Stimulated activated CD4-positive, alpha-beta T cell treated with anti-CD3 and anti-CD28 coated beads, Interleukin-12 subunit alpha, Interleukin-12 subunit beta, amount 100 ng/mL, for 24 hours (primary cell): ENCODE measurements around the gene GCSAM.

Experiments
- DNase-seq, 2 experiments: peaks; one replicate each; pipeline ENCODE4 v3.0.0-alpha.2; 2020; ENCODE audit warnings: low read depth in 2 of 2

GCSAM gene, protein sequence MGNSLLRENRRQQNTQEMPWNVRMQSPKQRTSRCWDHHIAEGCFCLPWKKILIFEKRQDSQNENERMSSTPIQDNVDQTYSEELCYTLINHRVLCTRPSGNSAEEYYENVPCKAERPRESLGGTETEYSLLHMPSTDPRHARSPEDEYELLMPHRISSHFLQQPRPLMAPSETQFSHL

GRCh38 chr3:112132975-112133448 lies at the start of gene GCSAM:
Gene GCSAM, minus strand, starts transcription at chr3:112133248. Its CDS starts 128 bp downstream, at chr3:112133120.
- peak; percentile 37 to 42 for DNase-seq

DNA sequence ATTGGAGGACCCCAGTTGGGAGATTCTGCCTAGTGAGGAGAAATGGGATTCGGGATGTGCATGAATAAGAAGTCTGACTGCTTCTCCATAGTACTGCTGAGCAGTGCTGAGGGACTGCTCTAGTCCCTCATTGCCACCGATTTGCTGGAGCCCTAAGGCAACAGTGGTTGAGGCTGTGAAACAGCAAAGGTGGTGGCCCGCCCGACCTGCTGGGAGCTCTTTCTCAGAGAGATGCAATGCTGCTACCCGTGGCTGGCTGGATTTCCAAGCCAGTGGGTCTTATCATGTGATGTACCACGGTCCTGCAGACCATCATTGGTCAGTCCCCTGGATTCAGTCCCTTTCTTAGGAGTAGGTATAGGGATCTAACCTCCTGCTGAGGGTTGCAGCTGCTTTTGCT lies 42.6 kb upstream of the GCSAM start:
- no peak for DNase-seq

DNA sequence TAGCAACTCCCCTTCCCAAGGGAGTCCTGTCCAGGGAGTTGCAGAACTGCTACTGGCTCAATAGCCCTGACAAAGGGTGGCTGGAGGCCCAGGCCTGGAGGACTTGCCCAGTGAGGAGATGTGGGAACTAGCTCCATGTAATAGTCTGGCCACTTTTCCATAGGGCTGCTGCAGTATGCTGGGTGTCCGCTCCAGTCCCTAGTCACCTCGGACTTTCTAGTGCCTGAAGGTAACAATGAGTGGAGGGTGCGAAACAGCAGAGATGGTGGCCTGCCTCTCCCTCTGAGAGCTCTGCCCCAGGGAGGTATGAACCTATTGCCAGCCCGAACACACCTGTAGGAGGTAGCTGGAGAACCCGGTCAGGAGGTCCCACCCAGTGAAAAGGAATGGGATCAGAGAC lies 42.0 kb upstream of the GCSAM start:
- DNase-seq, result no peak

- no peak for DNase-seq
Measured at GRCh38 chr3:112171144-112171543, 38.1 kb upstream of the GCSAM start.

DNA sequence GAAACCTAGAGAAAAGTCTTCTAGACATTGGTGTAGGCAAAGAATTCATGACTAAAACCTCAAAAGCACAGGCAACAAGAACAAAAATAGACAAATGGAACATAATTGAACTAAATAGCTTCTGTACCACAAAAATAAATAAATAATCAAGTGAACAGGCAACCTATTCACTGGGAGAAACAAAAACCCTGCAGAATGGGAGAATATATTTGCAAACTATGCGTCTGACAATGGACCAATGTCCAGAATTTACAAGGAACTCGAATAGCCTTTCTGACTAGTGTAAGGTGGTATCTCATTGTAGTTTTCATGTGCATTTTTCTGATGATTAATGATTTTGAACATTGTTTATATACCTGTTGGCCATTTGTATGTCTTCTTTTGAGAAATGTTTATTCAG lies 37.0 kb upstream of the GCSAM start:
- no peak for DNase-seq

GRCh38 chr3:112167758-112168157 lies 34.7 kb upstream of the GCSAM start:
- no peak for DNase-seq

DNA sequence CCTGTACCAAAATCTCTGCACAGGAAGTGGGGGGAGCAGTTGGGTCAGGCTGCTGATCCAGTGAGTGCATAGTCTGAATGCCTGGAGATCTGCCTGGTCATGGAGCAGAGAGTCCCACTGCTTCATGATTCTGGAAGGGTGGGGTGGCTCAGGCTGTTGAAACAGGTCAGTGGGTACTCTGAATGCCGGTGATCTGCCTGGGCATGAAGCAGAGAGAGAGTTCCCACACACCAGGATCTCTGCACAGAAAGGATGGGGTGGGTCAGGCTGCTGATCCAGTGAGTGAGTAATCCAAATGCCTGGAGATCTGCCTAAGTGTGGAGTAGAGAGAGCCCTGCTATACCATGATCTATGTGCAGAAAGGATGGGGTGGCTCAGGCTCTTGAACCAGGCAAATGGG lies 16.1 kb upstream of the GCSAM start:
- no peak for DNase-seq

DNA sequence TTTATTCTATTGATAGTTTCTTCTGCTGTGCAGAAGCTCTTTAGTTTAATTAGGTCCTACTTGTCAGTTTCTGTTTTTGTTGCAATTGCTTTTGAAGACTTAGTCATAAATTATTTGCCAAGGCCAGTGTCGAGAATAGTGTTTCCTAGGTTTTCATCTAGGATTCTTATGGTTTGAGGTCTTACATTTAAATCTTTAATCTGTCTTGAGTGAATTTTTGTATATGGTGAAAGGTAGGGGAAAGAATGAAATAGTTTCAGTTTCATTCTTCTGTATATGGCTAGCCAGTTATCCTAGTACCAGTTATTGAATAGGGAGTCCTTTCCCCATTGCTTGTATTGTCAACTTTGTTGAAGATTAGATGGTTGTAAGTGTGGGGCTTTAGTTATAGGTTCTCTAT lies 10.6 kb upstream of the GCSAM start:
- DNase-seq, result no peak

- no peak for DNase-seq
Measured at GRCh38 chr3:112143251-112143650, 10.2 kb upstream of the GCSAM start.

- DNase-seq, result no peak
Measured at GRCh38 chr3:112141293-112141692, 8.2 kb upstream of the GCSAM start.

DNA sequence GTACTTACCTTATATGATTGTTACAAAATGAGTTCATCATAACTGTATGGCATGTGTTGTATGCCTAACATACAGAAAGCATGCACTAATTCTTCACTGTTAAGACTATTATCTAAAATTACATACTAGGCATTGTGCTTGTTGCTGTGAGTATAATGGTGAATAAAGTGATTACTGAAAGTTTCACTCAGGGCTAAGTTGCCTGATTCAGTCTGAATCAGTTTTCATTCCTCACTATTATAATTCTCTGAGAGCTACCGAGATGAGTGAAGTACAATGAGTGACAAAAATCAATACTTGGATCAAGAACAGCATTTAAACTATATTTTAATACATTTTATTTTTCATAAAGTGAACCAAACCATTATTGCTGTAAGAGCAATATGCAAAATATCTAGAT lies 7.5 kb upstream of the GCSAM start:
- DNase-seq, result no peak

- DNase-seq, result no peak
Measured at GRCh38 chr3:112138219-112138969, 5.3 kb upstream of the GCSAM start.

- DNase-seq, result no peak
Measured at GRCh38 chr3:112137781-112138180, 4.7 kb upstream of the GCSAM start.

GRCh38 chr3:112136959-112137693 lies 4.1 kb upstream of the GCSAM start:
- peak in 1 of 2 experiments; percentile 8 for DNase-seq

- DNase-seq, result no peak
Measured at GRCh38 chr3:112136046-112136445, 3.0 kb upstream of the GCSAM start.

- DNase-seq, result no peak
Measured at GRCh38 chr3:112134335-112135124, 1.5 kb upstream of the GCSAM start.

DNA sequence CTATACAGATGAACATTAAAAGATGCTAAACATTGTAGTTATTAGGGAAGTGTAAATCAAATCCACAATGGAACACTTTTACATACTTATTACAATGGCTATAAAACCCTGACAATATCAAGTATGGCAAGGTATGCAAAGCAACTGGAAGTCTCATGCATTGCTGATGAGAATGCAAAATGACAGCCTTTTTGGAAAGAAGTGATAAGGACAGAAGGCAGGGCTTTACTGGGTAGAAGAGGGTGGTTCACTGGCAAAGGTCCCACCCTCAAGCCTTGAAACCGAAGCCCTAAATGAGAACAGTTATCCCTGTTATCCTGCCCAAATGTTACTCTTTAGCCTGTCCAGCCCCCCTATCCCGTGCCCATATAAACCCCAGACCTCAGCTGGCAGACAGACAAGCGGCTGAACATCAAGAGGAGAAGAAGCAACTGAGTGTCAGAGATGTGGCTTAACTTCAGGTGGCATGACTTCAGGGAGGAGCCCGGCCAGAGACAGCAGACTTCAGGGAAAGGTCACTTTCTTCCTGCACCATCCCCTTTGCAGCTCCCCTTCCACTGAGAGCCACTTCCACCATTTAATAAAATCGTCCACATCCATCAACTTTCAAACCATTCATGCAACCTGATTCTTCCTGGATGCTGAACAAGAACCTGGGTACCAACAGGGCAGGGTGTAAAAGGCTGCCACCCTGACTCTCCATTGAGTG lies 732 bp upstream of the GCSAM start:
- no peak for DNase-seq

- no peak for DNase-seq
Measured at GRCh38 chr3:112132554-112132953, 494 bp downstream of the GCSAM start.

DNA sequence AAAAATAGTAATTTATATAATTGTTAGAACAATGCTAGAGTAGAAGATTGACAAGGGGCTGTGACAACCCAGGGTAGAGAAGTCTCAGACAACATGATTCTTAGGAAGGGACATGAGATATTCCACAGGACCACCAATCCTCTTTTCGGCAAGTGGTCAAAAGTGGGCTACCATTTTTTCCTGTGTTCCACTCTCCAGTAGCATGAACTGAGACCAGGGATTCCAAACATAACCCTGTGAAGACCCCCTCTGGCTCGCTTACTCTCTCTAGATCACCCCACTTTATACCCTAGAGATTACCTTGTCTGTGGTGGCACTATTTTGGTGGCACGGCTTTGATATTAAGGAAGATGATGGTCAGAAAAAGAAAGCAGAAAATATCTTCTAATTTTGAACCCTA lies 960 bp downstream of the GCSAM start:
- DNase-seq, result no peak

- DNase-seq, result no peak
Measured at GRCh38 chr3:112131111-112131510, 1.9 kb downstream of the GCSAM start.

DNA sequence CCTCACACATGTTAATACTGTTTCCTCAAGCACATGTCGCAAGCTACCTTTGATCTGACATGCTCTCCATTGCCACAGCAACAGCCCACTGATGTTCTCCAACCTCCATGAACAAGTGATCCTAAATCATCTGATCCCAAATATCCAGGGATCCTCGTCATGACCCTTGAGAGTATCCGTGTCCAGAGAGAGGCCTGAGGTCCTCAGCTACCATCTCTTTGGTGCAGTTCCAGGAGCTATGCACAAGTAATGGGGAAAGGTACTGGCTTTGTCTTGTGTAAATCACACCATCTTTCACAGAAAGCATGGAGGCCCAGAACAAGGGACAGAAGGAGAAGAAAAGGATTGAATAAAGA lies 2.4 kb downstream of the GCSAM start:
- no peak for DNase-seq
